ENCODE results near the gene FSTL4.

FSTL4 gene

GRCh38 chr5:133259199-133259997, 352.9 kb downstream of the FSTL4 start:
- DNase-seq (ENCODE audit: low spot score) = no peak
- in situ Hi-C loops (cut with MboI; ENCODE audit: low sequenced_read_pairs, unreplicated experiment) = no loop called here
- no peak for TF ChIP-seq CTCF (IDR thresholded peaks at IDR 0.05; ENCODE audit: borderline replicate concordance, control extremely low read depth, extremely low read depth, insufficient read depth, missing control alignments)

DNA sequence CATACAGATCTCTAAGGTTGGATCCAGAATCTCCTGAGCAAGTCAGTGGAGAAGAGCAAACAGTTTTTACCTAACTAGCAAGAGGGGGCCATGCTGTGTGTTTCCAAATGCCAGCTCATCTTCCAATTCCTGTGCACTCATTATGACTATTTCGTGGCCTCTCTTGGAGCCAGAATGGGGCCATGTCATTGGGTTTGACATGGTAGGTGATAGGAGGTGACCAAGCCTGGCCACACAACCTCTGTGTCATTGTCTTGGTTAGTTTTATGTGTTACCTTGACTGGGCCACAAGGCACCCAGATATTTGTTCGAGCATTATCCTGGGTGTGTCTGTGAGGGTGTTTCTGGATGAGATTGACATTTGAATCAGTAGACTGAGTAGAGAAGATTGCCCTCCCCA, 354.4 kb downstream of the FSTL4 start:
- in situ Hi-C loops (cut with MboI; ENCODE audit: low sequenced_read_pairs, unreplicated experiment) = no loop called here

GRCh38 chr5:133256276-133256675, 356.1 kb downstream of the FSTL4 start:
- DNase-seq (ENCODE audit: low spot score) = no peak
- in situ Hi-C loops (cut with MboI; ENCODE audit: low sequenced_read_pairs, unreplicated experiment) = no loop called here
- TF ChIP-seq CTCF (IDR thresholded peaks at IDR 0.05; ENCODE audit: borderline replicate concordance, control extremely low read depth, extremely low read depth, insufficient read depth, missing control alignments) = no peak

More for the DNA sequence above, 354.4 kb downstream of the FSTL4 start:
- no peak for TF ChIP-seq CTCF (IDR thresholded peaks at IDR 0.05; ENCODE audit: borderline replicate concordance, control extremely low read depth, extremely low read depth, insufficient read depth, missing control alignments)
- DNase-seq (ENCODE audit: low spot score) = no peak

GRCh38 chr5:133254803-133255202, 357.5 kb downstream of the FSTL4 start:
- TF ChIP-seq CTCF (IDR thresholded peaks at IDR 0.05; ENCODE audit: borderline replicate concordance, control extremely low read depth, extremely low read depth, insufficient read depth, missing control alignments) = no peak
- no peak for DNase-seq (ENCODE audit: low spot score)
- in situ Hi-C loops (cut with MboI; ENCODE audit: low sequenced_read_pairs, unreplicated experiment) = no loop called here

DNA sequence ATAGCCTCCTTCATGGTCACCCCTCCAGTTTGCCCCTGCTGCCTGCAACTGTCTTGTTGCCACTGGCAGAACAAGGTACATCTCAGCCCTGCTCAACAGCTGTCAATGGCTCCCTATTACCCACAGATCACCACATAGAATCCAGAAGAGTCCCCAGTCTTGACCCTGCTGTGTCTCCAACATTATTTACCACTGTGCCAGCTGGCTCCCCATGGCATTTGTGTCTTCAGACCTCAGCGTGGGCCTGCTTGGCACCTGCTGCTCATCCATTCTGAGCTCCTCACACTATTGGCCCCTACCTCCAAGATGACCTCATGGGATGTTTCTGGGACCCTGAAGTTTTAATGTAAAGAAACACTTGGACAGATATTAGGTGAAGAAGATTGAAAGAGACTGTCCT, 358.7 kb downstream of the FSTL4 start:
- no peak for TF ChIP-seq CTCF (IDR thresholded peaks at IDR 0.05; ENCODE audit: borderline replicate concordance, control extremely low read depth, extremely low read depth, insufficient read depth, missing control alignments)
- in situ Hi-C loops (cut with MboI; ENCODE audit: low sequenced_read_pairs, unreplicated experiment) = no loop called here
- no peak for DNase-seq (ENCODE audit: low spot score)

- no peak for DNase-seq (ENCODE audit: low spot score)
- no peak for TF ChIP-seq CTCF (IDR thresholded peaks at IDR 0.05; ENCODE audit: borderline replicate concordance, control extremely low read depth, extremely low read depth, insufficient read depth, missing control alignments)
- in situ Hi-C loops (cut with MboI; ENCODE audit: low sequenced_read_pairs, unreplicated experiment) = no loop called here
Measured at GRCh38 chr5:133253070-133253469, 359.3 kb downstream of the FSTL4 start.

All from GM13976 (cell line).